Activated T-cell treated with anti-CD3 and anti-CD28 coated beads for 48 hours (primary cell): ENCODE data around the gene TGM4.
A peak's percentile ranks its signal among the peaks of the same experiment; 100 is the strongest.

Source experiments
- DNase-seq: peaks from one replicate; pipeline ENCODE4 v3.0.0-alpha.2; 2020; ENCODE audit warnings: low read depth

The TGM4 gene

DNA sequence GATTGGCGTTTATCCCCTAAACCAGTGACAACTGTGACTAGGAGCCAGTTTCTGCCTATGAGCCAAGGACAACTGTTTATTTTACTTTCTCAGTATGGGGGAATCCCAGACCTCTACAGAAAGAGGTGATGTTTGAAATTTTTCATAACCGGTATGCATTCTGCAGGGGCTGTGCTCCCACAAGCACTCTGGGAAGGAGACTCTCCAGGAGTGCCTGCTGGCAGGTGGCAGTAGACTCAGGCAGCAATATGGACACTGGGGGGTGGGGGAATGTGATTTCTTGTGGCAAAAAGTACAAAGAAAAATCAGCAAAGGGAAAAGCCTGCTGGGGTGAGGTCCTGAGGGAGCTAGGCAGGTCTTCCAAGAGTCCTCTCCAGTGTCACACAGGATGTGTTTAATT is 5.9 kb downstream of the TGM4 start:
- no peak for DNase-seq

DNA sequence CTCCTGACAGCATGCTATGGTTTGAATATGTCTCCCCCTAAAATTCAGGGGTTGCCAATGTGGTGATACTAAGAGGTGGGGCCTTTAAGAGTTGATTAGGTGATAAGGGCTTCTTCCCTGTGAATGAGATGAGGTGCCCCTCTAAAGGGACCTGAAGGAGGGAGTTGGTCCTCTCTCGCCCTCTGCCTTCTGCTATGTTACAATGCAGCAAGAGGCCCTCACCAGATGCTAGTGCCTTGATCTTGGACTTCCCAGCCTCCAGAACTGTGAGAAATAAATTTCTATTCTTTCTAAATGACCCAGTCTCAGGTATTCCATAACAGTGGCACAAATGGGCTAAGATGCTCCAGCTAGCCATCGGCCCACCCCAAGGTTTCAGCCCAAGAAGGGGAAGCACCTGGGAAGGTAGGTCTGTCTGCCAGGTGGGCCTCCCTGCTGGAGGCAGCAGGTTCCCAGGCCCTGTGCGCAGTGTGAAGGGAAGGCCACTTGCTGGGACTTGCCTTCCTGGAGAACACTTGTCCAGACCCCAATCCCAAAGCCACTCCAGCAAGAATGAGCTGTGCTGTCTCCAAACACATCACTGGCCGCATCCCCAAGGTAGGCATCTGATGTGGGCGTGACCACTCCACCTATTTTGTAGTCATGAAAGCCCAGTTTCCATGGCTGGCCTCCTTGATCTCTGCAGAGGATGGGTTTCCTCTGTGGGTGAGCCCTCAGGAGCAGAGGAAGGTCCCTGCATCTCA is 9.0 kb downstream of the TGM4 start:
- no peak for DNase-seq

DNA sequence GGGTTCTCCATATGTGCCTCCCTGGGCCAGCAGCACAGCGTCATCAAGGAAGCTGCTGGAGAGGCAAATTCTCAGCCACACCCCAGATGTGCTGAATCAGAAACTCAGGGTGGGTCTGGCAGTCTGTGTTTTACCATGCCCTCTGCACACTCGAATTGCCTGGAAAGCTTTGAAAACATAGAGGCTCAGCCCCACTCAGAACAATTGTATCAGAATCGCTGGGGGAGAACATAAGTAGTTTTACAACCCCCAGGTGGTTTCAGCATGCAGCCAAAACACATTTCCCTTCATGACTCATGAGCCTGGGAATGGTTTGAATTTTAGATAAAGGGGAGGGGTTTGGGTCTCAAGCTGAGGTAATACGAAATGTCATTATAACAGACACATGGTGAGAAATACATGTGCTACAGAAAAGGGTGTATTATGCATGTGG is 9.6 kb downstream of the TGM4 start:
- DNase-seq: no peak

DNA sequence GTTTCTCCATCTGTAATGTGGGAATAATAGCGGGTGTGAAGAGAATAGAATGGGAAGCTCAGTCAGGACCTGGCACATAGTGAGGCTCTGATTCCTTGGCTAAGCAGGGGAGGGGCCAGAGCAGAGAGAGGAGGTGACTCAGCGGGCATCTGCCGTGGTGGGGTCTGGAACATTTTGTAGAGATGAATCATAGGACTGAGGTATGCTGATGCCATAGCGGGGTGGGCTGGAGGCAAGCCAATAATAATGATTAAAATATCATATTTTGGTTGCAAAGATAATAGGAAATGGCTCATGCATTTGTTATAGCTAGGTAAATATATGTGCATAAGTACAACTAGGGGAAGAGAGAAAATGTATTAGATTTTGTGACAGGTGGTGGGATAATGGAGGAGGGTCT is 11.2 kb downstream of the TGM4 start:
- no peak for DNase-seq

DNA sequence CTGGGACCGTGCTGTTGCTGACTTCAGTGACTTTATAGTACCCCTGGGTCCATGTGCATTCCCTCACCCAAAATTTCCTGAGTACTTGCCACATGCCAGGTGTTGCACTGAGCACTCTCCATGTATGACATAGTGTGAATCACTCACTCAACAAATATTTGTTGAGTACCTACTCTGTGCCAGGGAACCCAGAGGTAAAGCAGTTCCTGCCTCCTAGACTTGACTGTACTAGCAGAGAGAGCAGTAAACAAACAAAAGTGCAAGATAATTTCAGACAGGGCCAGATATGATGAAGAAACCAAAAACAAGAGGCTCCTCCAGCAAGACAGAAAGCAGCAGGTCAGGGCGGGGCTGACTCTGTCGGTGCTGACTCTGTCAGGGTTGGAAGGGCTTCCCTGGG is 12.2 kb downstream of the TGM4 start:
- DNase-seq: no peak

DNA sequence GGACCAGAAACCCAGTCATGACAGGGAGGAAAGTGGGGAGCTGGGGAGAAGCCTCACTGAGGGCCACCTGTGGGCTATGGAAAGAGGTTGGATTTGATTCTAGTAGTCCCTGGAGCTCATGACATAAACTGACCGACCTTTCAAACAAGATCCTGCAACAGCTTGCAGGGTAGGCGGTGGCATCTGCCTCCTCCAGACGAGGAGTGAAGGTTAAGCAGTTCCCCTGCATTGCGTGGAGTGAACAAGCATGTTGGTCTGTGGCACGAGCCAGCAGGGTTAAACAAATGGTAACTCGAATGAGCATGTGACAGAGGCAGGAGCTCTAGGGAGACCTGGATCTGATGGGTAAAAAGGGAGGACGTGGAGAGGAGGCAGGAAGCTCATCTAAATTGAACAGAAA is 12.7 kb downstream of the TGM4 start:
- DNase-seq: no peak

DNA sequence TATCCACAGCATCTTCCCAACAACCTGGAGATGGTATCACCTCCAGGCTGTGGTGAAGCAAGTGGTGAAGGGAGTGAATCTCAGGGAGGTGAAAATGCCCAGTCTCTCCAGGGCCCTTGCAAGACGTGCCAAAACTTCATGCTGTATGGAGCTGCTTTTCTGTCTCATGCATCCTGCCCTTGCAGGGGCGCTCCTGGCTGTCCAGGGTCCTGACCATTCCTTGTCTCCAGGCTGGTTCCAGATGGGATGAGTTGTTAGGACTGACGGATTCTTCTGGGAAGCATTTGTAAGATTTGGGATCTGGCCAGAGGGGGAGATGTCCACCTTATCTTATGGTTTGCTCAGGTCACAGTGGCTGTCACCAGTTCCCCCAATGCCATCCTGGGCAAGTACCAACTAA is 15.8 kb downstream of the TGM4 start:
- no peak for DNase-seq

DNA sequence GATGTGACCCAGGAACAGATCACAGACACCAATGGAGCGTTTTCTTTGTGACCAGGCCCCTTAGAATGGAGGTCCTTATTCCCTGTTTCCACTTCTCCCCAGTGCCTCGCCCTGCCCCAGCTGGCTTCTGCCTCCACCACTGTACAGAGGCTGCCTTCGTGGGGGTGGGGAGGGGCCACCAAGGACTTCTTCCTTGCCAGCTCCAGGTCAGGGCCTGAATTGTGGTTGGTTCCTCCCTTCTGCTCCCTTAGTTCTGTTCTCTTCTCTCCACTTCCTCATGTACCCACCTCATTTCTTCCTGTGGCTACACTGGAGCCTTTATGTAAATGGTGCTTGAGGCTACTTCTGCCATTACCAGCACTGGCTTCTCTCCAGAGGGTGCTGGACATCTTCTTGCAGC is 16.4 kb downstream of the TGM4 start:
- no peak for DNase-seq

DNA sequence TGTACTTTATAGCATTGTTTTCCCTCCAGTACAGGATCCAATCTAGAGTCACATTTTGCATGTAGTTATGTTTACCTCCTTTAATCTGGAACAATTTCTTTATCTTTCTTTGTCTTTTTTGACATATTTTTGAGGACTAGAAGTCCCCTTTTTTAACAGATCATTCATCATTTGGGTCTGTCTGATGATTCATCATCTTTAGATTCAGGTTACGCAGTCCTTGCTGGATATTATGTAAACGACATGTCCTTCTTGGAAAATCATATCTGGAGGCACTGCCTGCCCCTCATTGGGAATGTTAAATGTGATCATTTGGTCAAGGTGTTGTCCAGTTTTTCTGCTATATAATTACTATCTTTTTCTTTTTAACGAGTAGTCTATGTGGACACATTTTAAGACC is 18.3 kb downstream of the TGM4 start:
- DNase-seq: no peak

DNA sequence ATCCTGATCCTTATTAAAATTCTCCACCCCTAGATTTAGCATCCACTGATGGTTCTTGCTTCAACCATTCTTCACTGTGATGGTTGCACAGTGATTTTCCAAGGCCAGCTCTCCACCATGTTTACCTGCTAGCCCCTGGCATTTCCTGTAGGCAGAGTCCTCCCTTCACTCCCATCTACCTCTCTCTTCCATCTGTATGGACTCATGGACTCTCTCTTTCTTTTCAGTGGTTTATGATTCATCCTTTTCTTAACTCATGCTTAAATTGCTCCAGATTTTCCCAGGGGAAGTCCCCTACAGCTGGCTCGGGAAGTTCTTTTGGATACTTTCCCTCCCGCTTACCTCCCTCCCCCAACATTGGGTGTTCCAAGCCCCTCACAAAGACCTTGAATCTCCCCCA is 18.7 kb downstream of the TGM4 start:
- DNase-seq: no peak

DNA sequence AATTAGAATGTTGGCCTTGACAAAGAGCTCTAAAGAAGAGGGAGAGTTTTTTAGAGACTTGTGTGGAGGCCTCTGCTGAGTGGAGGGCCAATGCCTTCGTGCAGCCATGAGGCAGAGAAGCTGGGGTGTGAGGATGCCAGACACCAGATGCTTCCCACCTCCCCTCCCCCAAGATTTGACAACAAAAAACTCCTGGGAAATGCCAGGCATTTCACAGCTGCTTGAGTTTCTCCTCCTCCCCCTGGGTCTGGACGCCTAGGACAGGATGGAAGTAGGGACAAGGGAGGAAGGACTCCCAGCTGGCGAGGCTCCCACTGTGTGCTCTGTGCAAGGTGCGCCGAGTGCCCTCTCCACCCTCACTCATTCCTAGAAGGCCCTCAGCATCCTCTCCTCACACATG is 20.1 kb downstream of the TGM4 start:
- no peak for DNase-seq

DNA sequence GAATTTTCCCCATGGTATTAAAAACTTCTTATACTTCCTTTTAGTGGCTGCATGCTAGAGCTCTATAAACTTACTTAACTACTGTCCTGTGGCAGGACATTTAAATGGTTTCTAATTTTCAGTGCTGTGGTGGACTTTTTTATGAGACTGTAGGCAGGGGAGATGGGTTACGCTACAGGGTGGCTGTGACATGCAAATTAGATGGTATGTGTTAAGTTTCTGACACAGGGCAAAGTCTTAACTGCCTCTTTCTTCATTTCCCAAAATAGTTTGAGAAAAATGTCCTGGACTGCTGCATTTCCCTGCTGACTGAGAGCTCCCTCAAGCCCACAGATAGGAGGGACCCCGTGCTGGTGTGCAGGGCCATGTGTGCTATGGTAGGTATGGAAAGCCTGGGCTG is 22.0 kb downstream of the TGM4 start:
- DNase-seq: no peak

DNA sequence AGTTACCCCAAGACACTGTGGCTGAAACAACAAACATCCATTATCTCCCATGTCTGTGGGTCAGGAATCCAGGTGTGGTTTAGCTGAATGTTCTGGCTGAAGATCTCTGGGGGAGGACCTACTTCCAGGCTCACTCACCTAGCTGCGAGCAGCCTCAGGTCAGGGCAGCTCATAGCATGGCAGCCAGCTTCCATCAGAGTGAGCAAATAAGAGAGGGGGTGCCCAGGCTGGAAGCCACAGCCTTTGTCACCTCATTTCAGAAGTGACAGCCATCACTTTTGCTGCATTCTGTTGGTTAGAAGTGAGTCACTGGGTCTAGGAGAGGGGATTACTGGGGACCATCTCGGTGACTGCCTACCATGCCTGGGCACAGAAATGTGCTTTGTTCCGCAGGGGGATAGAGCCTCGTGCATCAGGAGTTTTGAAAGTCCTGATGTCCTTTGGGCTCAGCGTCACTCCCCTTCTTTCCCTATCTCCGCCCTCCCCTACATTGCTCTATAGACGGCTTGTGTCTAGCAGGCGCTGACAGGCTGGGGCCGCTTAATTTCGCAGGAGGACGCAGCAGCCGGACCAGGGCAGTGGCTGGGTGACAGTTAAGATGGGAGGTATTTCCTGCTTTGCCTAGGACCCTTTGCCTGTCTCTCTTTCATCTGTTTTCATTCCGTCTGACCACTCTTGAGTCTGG is 25.4 kb downstream of the TGM4 start:
- DNase-seq: no peak

DNA sequence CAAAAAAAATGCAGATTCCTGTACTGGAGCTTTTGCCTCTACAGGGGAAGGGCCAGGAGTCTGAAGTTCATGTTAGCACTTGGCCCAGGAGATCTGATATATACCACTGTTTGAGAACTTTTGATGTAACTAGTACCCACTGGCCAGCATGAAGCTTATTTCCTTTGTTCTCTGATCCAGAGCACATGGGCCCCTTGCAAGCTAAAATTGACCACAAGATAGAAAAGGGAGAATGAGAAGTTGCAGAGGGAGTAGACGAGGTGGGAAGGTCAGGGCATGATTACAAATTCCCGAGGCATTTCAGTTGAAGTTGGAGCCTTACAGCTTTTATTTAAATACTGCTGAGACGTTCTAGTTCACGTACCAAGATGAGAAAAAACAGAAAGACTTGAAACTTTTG is 28.2 kb downstream of the TGM4 start:
- no peak for DNase-seq

DNA sequence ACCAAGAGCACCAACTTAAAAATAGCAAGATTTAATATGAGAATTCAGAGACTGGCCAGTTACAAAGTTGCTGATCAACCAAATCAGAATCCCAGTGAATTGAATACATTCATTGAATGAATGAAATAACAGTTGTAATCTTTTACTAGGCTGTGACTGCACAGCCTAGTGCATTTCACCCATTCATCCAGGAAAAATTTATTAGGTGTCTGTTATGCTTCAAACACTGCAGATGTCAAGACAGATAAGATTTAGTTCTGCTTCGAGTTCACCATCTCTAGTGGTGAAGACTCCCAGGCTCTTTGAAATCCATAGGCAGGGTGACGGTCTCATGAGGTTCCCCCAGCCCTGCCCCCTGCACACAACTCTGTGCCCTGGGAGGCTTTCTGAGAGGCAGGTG is 28.9 kb downstream of the TGM4 start:
- DNase-seq: no peak

DNA sequence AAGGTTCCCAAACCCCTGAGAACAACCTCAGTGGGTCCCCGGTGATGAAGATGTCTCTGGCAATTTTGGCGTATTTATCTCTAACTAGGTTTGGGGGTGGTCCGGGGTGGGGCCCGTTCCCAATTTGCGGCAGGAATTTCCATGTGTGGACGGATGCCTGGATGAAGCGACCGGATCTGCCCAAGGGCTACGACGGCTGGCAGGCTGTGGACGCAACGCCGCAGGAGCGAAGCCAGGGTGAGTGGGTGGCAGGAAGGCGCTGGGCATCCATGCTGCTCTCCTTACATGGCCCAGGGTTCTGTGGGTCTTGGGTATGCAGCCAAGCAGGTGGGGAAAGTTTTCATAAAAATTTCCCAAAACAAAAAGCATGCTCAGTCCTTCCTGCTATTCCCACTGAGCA is 29.3 kb downstream of the TGM4 start:
- no peak for DNase-seq

DNA sequence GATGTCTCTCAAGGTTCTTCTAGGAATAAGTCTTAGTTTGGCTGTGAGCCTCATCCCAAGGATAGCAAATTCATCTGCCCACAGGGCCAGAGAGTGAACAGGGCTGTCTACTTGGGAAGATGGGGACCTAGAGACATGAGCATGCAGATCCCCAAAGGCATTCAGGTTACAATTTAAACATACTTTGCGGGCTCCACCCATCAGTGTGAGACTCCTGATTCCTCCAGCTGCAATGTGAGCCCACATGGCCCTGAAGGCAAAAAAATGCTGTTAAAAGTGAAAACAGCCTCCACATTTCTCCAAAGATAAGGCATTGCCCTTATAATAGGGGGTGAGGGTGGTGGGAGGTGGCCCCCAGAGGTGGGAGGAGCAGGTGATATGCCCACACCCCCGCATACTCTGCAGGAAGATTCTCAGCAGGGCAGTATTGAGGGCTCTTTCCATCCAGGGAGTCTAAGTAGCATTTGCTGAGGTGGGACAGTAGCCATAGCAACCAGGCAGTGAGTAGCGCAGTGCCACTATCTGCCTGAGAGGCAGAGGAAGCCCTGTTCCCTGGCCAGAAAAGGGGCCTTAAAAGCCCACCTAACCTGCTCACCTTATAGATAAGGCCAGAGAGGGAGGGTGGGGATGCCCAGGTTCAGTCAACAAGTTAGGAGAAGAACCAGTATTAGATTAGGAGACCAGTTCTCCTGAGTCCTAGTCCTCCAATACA is 31.2 kb downstream of the TGM4 start:
- DNase-seq: no peak

DNA sequence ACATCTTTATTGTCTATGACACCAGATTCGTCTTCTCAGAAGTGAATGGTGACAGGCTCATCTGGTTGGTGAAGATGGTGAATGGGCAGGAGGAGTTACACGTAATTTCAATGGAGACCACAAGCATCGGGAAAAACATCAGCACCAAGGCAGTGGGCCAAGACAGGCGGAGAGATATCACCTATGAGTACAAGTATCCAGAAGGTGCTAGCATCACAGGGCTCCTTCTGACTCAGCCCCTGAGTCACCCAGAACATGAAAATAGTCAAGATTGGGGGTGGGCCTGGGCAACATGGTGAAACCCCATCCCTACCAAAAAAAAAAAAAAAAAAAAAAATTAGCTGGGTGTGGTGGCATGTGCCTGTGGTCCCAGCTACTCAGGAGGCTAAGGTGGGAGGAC is 32.6 kb downstream of the TGM4 start:
- DNase-seq: peak; percentile 15

DNA sequence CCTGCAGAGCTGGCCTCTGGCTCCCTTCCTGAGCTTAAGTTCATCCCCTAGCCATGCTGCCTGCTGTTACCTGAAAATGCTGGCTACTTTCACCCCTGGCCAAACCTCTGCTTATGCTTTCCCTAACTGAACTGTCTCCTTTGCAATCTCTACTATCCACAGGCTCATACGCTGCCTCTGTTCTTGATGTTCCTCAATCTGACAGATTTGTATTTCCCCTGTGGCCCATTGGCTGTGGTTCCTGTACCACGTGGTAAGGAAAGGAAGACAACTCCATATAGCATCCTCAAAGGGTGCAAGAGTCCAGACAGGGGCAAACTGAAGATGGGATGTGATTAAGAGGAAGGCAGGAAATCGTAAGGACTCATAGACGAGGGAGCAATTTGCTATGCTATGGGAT is 33.2 kb downstream of the TGM4 start:
- no peak for DNase-seq

DNA sequence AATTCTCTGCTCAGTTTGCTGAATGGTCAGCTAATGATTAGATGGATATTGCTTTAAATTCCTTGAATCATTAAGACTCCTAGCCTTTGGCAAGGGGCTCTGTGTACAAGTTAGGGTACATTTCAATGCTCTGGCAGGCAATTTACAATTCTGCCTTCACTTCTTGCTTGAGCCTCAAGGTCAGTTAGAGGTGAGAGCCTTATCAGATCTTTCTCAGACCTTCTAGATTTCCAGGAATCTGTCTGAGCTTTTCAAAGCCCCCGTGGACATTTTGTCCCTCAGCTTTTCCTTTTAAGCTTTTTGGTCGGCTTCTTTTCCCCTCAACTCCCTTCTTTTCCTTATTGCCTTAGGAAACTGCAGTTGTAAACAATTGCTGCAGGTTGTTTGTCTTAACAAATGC is 34.7 kb downstream of the TGM4 start:
- no peak for DNase-seq

DNA sequence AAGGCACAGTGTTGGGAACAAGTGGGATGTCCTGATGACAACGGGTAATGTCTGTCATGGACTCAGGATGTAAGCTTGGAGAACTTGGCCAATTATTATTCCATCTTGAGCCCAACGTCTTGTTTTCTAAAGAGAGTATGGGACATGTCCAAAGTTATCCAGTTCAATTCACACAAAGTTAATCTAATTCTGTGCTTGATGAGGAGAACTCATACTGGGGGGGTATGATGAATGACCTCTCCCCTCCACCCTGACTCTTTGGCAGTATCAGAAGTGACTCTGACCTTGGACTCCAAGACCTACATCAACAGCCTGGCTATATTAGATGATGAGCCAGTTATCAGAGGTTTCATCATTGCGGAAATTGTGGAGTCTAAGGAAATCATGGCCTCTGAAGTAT is 36.3 kb downstream of the TGM4 start:
- no peak for DNase-seq

DNA sequence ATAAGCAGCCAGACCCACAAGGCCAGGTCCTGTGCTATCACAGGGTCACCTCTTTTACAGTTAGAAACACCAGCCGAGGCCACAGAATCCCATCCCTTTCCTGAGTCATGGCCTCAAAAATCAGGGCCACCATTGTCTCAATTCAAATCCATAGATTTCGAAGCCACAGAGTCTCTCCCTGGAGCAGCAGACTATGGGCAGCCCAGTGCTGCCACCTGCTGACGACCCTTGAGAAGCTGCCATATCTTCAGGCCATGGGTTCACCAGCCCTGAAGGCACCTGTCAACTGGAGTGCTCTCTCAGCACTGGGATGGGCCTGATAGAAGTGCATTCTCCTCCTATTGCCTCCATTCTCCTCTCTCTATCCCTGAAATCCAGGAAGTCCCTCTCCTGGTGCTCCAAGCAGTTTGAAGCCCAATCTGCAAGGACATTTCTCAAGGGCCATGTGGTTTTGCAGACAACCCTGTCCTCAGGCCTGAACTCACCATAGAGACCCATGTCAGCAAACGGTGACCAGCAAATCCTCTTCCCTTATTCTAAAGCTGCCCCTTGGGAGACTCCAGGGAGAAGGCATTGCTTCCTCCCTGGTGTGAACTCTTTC is 39.6 kb downstream of the TGM4 start:
- peak; percentile 48 for DNase-seq

DNA sequence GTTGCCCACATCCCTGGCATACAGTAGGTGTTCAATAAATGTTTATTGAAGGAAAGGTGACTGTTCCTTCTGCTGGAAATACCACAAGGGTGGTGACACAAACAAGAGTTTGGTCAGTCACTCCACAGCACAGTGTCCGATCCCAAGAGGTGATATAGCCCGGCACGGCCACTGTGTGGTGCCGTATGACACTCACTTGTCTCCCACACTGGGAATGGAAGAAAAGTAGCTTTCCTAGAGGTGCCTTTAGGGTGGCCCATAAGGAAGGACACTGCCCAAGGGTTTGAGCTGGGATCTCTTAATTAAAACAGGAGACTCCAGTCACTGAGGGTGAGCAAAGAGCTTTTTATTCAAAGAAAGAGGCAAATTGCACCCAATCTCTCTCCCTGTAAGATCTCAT is 40.5 kb downstream of the TGM4 start:
- no peak for DNase-seq
